ENCODE data around the gene SLC51A.

- TF ChIP-seq EZH2phosphoT487 (IDR thresholded peaks at IDR 0.05; ENCODE audit: insufficient read depth, low read depth) (no peak), EZH2 (IDR thresholded peaks at IDR 0.05; ENCODE audit: insufficient read depth, poor library complexity, severe bottlenecking) (no peak)
These were observed 9.0 kb upstream of the SLC51A start for GRCh38 chr3:196207159-196207832.

Data from GM23248 (cell line).